Fibroblast of villous mesenchyme (primary cell): ENCODE measurements around the gene MPO. TPM values are rescaled to one million over a fixed set of nuclear protein-coding genes. Genes with fewer than 3 reads are reported as not detected.

Experiments used
- DNase-seq: peaks from one replicate; pipeline ENCODE4 v3.0.0-alpha.2; 2010; ENCODE audit warnings: low read depth
- H3K4me3 ChIP-seq: 2 replicates; pipeline ENCODE4 v1.5.1; 2011; ENCODE audit warnings: low read depth, mild to moderate bottlenecking, low read length
- total RNA-seq: library from RNA; depleted of rRNA; stranded (reverse); fragments of >200 nt; gene quantifications from 2 replicates; pipeline ENCODE4 v1.2.3, GENCODE V29; 2012
- TF ChIP-seq, protein P1 (sequence below): IDR thresholded peaks from 2 replicates; pipeline ENCODE4 v1.5.1; 2012; ENCODE audit warnings: low read depth, mild to moderate bottlenecking, low read length; ENCODE audit not compliant: insufficient read depth

The MPO gene
- total RNA-seq, 1 donor = not detected

DNA sequence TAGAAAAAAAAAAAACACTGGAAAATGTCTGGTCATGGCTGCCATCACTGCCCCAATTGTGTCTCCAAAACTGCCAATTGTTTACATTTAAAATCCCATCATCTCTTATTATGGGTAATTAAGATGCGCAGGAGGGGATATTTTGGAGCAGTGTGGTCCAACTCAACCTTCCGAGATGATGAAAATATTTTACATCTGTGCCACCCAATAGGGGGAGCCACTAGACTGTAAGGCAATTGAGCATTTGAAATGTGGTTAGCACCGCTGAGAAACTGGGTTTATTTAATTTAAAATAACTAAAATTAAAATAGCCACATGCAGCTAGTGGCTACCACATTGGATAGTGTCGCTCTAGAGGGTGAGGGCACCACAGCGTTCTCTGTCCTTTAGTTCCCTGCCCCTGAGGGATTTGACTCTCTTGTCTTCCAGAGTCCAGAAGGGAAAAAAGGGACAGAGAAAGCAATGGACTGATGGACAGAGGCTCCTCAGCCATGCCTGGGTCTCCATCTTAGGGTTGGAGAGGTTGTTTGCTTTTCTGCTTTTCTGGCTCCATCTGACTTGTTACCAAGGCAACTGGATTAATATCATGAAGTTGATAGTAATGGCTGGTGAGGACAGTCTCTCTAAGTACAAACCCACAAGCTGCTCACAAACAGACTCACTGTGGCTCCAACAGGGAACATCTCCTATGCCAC is 3.5 kb downstream of the MPO start:
- H3K4me3 ChIP-seq = no peak overlapping the region
- DNase-seq = peak; percentile 8
- TF ChIP-seq, protein P1, sequence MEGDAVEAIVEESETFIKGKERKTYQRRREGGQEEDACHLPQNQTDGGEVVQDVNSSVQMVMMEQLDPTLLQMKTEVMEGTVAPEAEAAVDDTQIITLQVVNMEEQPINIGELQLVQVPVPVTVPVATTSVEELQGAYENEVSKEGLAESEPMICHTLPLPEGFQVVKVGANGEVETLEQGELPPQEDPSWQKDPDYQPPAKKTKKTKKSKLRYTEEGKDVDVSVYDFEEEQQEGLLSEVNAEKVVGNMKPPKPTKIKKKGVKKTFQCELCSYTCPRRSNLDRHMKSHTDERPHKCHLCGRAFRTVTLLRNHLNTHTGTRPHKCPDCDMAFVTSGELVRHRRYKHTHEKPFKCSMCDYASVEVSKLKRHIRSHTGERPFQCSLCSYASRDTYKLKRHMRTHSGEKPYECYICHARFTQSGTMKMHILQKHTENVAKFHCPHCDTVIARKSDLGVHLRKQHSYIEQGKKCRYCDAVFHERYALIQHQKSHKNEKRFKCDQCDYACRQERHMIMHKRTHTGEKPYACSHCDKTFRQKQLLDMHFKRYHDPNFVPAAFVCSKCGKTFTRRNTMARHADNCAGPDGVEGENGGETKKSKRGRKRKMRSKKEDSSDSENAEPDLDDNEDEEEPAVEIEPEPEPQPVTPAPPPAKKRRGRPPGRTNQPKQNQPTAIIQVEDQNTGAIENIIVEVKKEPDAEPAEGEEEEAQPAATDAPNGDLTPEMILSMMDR = peak; percentile 30

DNA sequence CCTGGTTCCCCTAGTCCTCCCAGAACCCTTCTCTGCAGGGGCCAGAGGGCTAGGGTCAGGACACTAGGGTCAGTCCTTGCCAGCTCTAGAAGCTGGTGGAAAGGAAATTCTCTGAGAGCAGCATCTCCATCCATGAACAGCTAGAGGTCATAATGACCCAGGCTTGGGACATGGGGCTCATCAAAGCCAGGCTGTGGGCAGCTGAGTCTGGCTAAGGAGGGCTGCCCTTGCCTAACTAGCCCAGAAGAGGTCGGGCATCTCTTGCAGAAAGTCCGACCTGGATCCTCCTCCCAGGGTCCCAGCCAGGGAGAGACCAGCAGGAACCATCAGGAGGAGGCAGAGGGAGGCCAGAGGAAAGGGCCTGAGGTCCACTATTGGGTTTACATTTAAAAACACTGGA is 4.3 kb downstream of the MPO start:
- TF ChIP-seq, protein P1 = no peak
- no peak for DNase-seq

DNA sequence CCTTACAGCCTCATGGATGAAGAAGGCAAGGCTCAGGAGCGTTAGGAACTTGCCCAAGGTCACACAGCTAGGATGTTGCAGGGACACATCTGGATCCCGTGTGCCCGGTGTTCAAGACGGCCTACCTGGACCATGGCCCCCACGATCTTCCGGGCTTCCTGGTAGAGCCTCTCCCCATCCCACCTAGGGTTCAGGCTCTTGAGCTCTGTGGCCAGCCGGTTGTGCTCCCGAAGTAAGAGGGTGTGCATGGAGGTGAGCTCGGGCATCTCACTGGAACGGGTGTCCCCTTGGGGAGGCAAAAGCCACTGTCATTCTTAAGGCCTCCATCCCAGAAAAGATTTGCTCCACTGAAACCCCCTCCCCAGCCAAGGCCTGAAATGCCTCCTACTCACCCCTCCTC is 5.3 kb downstream of the MPO start:
- no peak for DNase-seq
- TF ChIP-seq, protein P1 = no peak
- H3K4me3 ChIP-seq = no peak overlapping the region

More for the DNA sequence above, 4.3 kb downstream of the MPO start:
- H3K4me3 ChIP-seq = no peak overlapping the region

DNA sequence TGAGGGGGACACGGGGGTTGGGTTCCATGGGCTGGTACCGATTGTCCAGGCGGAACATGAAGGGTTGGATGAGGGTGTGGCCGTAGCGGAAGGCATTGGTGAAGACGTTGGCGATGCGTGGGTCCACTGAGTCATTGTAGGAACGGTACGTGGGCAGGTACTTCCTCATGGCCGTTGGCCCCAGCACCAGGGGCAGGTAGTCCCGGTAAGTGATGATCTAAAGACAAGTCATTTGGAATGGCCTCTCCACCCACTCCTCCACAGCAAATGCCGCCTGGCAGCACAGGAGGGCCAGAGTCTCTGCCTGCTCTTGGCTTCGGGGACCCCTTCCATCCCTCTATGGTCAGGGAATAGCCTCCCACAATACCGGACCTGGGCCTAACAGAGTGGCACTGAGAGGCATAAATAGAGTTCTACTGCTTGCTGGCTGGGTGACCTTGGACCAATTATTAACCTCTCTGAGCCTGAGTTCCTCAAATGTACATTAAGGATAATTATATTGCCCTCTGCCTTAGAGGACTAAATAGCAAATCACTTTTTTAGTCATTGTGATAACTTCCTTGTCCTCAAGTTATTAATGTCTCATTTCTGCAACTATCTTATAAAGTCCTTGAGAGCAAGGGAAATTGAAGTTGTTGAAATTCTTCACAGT is 7.2 kb downstream of the MPO start:
- no peak for DNase-seq
- no peak overlapping the region for H3K4me3 ChIP-seq
- TF ChIP-seq, protein P1 = no peak

DNA sequence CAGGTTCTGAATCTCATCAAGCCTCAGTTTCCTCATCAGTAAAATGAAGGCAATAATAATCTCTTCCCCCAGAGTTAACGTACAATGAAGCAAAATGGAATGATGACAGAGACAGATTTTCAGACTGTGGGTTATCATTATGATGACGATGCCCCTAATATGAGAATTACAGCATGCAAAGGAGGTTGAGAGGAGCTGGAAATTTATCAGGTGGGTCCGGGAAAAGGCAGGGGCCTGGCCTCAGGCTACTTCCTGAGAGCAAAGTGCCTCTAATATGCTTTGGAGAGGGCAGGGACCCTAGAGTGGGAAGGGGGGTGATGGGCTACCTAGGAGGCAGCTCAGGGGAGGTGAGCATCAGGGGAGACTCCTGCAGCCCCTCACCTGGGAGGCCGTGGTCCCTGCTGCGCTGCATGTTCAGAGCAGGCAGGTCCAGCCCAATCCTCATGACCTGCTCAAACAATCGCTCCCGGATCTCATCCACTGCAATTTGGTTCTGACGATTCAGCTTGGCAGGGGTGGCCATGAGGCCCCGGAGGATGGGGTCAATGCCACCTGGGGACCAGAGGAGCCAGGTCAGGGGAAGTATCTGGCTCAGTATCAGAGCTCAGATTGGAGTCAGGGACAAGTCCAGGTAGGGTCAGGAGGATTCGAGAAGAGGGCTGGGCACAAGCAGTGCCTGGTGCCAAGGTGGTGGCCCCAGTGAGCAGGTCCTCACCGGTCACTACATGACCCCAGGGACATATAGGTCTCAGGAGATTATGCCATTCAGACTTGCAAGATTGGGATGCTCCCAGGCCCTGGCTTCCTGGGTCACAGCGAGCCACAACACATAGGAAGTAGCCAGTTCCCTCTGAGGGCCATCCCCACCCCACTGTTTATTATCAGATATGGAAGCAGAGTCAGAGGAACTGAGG is 8.1 kb downstream of the MPO start:
- DNase-seq = no peak
- H3K4me3 ChIP-seq = no peak overlapping the region
- TF ChIP-seq, protein P1 = no peak

DNA sequence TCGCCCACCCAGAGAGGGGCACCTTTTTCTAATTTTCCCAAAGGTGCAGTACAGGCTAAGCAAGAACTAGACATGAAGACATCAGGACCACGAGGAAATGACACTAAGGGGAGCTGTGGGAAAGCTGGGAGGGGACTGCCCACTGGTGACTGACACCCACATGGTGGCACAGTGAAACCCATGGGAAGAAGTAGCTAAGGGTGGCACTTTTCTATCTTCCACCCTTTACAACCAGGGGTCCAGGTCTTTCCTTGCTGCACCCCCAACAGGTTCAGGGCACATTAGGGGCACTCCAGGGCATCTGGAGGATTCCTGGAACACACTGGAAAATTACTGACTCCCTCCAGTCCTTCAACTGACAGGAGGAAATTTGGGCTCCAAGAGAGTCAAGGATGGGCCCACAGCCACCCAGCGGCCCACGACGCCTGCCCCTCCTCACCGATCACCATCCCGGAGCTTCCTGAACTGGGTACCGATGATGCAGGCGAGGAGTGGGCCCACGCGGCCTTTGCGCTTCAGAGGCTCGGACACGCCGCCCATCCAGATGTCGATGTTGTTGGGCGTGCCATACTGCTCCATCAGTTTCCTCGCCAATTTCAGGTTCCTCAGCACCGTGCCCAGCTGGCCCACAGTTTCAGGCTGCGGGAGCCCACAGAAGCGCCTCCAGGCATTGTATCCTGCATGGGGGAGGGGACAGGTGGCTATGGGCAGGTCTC is 9.4 kb downstream of the MPO start:
- no peak for DNase-seq
- H3K4me3 ChIP-seq = no peak overlapping the region
- TF ChIP-seq, protein P1 = no peak
